ENCODE results near the gene ACOXL. TPM values are rescaled to one million over a fixed set of nuclear protein-coding genes. Genes with fewer than 3 reads are reported as not detected.
"Not testable (repeated sequence)": the region's sequence is repeated elsewhere in the genome, so short reads cannot be mapped to it uniquely, and the experiment has no call there.

ACOXL gene
- total RNA-seq, 1 donor = 0.10 TPM

DNA sequence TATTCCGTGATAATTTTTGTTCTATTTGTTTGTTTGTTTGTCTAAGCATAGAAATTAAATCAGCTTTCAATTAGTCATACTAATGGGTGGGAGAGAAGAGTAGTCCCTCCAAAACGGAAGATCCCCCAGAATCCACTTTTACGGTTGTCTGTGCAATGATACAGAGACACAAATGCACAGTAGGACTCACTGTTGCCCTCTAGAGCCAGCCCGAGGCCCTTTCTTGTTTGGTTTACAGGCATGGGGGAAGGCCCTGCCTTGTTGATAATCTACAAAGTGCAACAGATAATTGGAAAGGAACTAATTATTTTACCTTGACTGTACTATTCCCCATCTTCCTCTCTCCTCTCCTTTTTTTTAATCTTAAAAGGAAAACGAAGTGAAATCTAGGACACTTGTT lies 121.1 kb downstream of the ACOXL start:
- Histone ChIP-seq H3K4me1 (ENCODE audit: insufficient read depth, low read length) (peaks cover 28% of the 10 kb centered on the region), H3K4me3 (ENCODE audit: low read length) (no peak overlapping the region), H3K9me3 (ENCODE audit: low read depth, low read length) (no peaks in the 10 kb centered on the region), H3K27me3 (ENCODE audit: insufficient read depth, low read length) (no peaks in the 10 kb centered on the region)

DNA sequence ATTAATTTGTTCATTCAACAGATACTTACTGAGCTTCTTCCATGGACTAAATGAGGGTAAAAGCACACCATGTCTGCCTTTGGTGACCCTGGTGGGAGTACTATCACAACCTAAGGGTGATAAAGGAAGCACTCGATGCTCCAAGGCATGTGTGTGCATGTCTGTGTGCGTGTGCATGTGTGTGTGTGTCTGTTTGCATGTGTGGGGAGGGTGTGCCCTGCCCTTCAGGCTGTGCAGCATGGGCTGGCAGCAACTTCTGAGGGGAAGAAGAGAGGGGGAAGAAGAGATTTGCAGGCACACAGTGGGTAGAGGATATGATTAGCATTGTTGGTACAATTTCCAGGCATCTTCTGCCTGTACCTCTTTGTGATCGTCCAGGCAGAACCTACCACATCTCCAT lies 121.6 kb downstream of the ACOXL start:
- H3K27me3 ChIP-seq (ENCODE audit: insufficient read depth, low read length) = no peaks in the 10 kb centered on the region
- peaks cover 32% of the 10 kb centered on the region for H3K4me1 ChIP-seq (ENCODE audit: insufficient read depth, low read length)
- no peaks in the 10 kb centered on the region for H3K9me3 ChIP-seq (ENCODE audit: low read depth, low read length)
- no peak overlapping the region for H3K4me3 ChIP-seq (ENCODE audit: low read length)

- no peaks in the 10 kb centered on the region for H3K27me3 ChIP-seq (ENCODE audit: insufficient read depth, low read length)
- peaks cover 37% of the 10 kb centered on the region for H3K4me1 ChIP-seq (ENCODE audit: insufficient read depth, low read length)
- H3K9me3 ChIP-seq (ENCODE audit: low read depth, low read length) = no peaks in the 10 kb centered on the region
- H3K4me3 ChIP-seq (ENCODE audit: low read length) = no peak overlapping the region
These were observed 122.1 kb downstream of the ACOXL start for GRCh38 chr2:110854355-110855081.

- H3K4me3 ChIP-seq (ENCODE audit: low read length); H3K9me3 ChIP-seq (ENCODE audit: low read depth, low read length); H3K27me3 ChIP-seq (ENCODE audit: insufficient read depth, low read length): not testable (repeated sequence)
- H3K4me1 ChIP-seq (ENCODE audit: insufficient read depth, low read length) = peaks cover 49% of the 10 kb centered on the region
These were observed 123.5 kb downstream of the ACOXL start for GRCh38 chr2:110855841-110856240.

DNA sequence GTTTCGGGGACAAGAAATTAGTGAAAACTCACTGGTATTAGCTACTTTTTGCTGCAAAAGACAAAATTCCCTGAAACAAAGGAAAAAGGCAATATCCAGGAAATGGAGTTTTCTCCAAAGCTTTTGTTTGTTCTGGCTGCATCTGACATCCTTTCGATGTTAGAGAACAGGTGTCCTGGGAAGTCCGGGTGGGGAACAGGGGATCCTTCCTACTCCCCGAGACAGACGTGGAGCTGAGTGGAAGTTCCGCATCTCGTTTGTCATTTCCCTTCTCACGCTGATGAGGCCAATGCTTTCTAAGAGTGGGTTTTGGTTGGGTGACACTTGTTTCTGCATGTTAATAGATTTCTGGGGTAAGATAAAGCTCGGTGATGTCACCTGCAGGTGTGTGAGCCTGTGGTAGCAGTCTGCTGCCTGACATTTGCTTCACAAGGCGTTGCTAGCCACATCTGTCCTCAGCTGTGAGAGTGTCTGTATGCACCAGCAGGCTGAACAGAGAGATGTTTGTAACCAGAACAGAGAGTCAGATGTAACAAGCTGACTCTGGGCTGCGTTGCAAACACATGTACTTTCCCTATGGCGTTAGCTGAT lies 125.9 kb downstream of the ACOXL start:
- H3K9me3 ChIP-seq (ENCODE audit: low read depth, low read length) = no peaks in the 10 kb centered on the region
- H3K4me3 ChIP-seq (ENCODE audit: low read length) = no peak overlapping the region
- no peaks in the 10 kb centered on the region for H3K27me3 ChIP-seq (ENCODE audit: insufficient read depth, low read length)
- peaks cover 29% of the 10 kb centered on the region for H3K4me1 ChIP-seq (ENCODE audit: insufficient read depth, low read length)

DNA sequence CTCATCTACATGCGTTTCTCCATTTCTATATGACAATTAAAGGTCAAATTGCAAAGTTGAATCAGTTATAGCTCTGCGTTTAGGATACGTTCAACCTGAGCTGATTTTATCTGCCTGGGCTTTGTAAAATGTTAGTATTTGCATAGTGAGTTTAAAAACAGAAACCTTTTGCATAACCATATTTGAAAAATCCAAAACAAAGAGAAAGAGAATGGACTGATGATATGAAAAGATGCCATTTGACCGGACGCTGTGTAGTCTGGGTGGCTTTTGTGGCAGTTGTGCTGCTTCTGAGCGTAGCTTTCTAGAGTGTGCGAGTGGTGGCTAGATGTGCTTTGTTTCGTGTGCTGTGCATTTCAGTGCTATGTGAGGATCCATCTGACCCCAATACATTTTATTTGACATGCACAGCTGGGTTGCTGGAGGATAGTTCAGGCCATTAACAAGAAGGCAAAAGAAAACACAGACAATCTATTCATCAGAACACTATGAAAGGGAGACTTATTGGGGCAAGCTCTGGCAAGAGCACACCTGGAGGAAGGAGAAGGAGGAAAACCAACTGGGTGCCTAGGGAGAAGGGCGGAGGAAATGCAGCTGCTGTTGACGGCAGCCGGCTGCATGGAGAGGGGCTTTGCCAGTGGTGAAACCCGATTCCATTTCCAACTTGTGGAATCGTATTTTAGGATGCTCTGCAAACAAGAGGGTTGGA lies 126.8 kb downstream of the ACOXL start:
- Histone ChIP-seq H3K27me3 (ENCODE audit: insufficient read depth, low read length) (no peaks in the 10 kb centered on the region), H3K9me3 (ENCODE audit: low read depth, low read length) (no peaks in the 10 kb centered on the region), H3K4me3 (ENCODE audit: low read length) (no peak overlapping the region), H3K4me1 (ENCODE audit: insufficient read depth, low read length) (peaks cover 27% of the 10 kb centered on the region)

GRCh38 chr2:110860630-110861029 lies 128.3 kb downstream of the ACOXL start:
- Histone ChIP-seq H3K4me3 (ENCODE audit: low read length) (no peak overlapping the region), H3K9me3 (ENCODE audit: low read depth, low read length) (no peaks in the 10 kb centered on the region), H3K4me1 (ENCODE audit: insufficient read depth, low read length) (peaks cover 27% of the 10 kb centered on the region), H3K27me3 (ENCODE audit: insufficient read depth, low read length) (no peaks in the 10 kb centered on the region)

GRCh38 chr2:110861616-110862260 lies 129.4 kb downstream of the ACOXL start:
- Histone ChIP-seq H3K27me3 (ENCODE audit: insufficient read depth, low read length) (no peaks in the 10 kb centered on the region), H3K4me3 (ENCODE audit: low read length) (no peak overlapping the region), H3K9me3 (ENCODE audit: low read depth, low read length) (no peaks in the 10 kb centered on the region), H3K4me1 (ENCODE audit: insufficient read depth, low read length) (peaks cover 27% of the 10 kb centered on the region)

DNA sequence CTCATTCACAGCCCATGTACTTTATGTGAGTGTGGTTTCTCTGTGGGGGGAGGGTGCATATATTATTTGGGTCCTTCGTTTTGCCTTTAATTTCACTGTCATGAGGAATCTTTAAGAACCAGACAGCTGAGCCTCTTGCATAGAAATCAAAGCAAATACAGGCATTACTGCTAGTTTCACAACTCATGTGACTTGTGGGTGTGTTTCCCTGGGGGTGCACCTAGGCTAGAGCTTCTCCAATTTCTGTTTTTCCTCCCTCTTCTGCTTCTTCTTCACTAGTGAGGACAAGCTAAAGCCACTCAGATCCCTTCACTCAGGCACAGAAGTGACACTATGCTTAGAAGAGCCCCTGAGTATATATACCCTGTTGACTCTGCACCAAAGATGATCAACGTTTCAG lies 131.4 kb downstream of the ACOXL start:
- no peaks in the 10 kb centered on the region for H3K27me3 ChIP-seq (ENCODE audit: insufficient read depth, low read length)
- peaks cover 19% of the 10 kb centered on the region for H3K4me1 ChIP-seq (ENCODE audit: insufficient read depth, low read length)
- H3K9me3 ChIP-seq (ENCODE audit: low read depth, low read length) = no peaks in the 10 kb centered on the region
- H3K4me3 ChIP-seq (ENCODE audit: low read length) = no peak overlapping the region

- Histone ChIP-seq H3K4me1 (ENCODE audit: insufficient read depth, low read length) (peaks cover 15% of the 10 kb centered on the region), H3K9me3 (ENCODE audit: low read depth, low read length) (no peaks in the 10 kb centered on the region), H3K27me3 (ENCODE audit: insufficient read depth, low read length) (no peaks in the 10 kb centered on the region), H3K4me3 (ENCODE audit: low read length) (no peak overlapping the region)
These were observed 131.8 kb downstream of the ACOXL start for GRCh38 chr2:110864176-110864575.

DNA sequence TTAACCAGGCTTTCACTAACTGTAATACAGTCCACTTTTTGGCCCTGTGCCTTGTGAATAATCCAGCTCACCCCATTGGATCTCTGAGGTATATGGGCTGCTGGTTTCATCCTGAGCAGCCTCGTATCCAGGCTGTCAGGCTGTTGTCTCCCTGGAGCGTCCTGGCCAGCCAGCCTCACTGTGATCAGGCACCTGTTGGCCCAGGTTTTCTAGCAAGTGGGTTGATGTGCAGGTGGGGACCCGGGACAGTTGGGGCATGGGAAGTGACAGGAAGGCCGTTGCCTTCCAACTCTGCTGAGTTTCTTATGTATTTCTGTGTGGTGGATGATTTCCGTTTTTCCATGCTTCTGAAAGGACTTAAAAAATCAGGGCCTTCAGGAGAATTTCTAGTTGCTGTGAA lies 132.4 kb downstream of the ACOXL start:
- H3K4me1 ChIP-seq (ENCODE audit: insufficient read depth, low read length) = peaks cover 10% of the 10 kb centered on the region
- H3K27me3 ChIP-seq (ENCODE audit: insufficient read depth, low read length) = no peaks in the 10 kb centered on the region
- H3K9me3 ChIP-seq (ENCODE audit: low read depth, low read length) = no peaks in the 10 kb centered on the region
- no peak overlapping the region for H3K4me3 ChIP-seq (ENCODE audit: low read length)

DNA sequence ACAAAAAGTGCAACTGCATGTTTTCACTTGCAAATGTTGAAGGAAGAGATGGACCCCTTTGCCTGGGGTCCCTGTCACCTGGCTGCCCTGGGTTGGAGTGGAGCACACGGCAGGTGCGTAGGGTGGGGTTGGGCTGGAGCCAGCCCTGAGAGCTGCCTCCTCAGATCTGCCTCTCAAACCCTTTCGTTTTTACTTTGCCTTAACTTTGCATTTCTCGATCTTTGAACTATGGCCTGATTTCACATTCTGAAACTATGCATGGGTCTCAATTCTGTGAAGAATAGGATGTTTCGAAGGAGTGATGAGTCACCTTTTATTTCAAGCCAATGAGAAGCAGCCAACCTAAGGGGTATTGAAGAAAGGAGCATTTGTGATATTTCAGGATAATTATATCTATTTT lies 132.8 kb downstream of the ACOXL start:
- Histone ChIP-seq H3K9me3 (ENCODE audit: low read depth, low read length) (no peaks in the 10 kb centered on the region), H3K4me3 (ENCODE audit: low read length) (no peak overlapping the region), H3K4me1 (ENCODE audit: insufficient read depth, low read length) (peaks cover 5% of the 10 kb centered on the region), H3K27me3 (ENCODE audit: insufficient read depth, low read length) (no peaks in the 10 kb centered on the region)

GRCh38 chr2:110866045-110866444 lies 133.7 kb downstream of the ACOXL start:
- Histone ChIP-seq H3K4me3 (ENCODE audit: low read length) (no peak overlapping the region), H3K27me3 (ENCODE audit: insufficient read depth, low read length) (no peaks in the 10 kb centered on the region), H3K4me1 (ENCODE audit: insufficient read depth, low read length) (no peaks in the 10 kb centered on the region), H3K9me3 (ENCODE audit: low read depth, low read length) (no peaks in the 10 kb centered on the region)

DNA sequence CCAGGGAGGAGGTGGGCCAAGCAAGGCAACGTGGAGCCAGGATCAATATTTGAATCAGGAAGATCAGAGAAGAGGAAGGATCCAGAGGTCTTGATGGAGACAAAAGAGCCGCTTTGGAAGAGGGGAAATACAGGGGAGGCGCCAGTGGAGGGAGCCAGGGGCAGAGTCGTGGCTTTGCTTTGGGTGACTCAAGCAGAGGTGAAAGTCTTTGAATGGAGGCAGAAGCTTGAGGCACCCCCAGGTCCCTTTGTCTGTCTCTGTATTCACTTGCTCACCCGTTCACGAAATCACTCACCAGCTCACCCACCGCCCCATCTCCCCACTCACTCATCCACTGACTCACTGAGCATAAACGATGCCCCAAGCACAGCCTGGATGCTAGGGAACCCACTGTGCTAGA lies 134.1 kb downstream of the ACOXL start:
- no peak overlapping the region for H3K4me3 ChIP-seq (ENCODE audit: low read length)
- no peaks in the 10 kb centered on the region for H3K4me1 ChIP-seq (ENCODE audit: insufficient read depth, low read length)
- H3K27me3 ChIP-seq (ENCODE audit: insufficient read depth, low read length) = no peaks in the 10 kb centered on the region
- H3K9me3 ChIP-seq (ENCODE audit: low read depth, low read length) = no peaks in the 10 kb centered on the region

DNA sequence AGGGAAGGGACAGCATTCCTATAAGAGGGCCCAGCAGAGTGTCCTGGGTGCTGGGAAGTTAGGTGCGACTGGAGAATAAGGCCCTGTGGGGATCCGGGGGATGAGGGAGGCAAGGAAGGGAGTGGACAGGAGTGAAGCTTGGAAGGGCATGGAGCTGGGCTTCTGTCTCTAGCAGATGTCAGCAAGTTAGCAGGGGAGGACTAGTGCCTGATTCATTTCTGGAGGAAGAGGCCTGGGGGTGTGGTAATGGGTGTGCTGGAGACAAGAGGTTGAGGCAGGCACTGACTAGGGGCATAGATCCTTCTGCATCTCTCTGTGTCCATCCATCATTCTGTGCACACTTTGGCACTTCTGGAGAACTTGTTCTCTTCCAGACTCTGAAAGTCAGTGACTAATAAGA lies 134.7 kb downstream of the ACOXL start:
- no peaks in the 10 kb centered on the region for H3K9me3 ChIP-seq (ENCODE audit: low read depth, low read length)
- H3K27me3 ChIP-seq (ENCODE audit: insufficient read depth, low read length) = no peaks in the 10 kb centered on the region
- H3K4me3 ChIP-seq (ENCODE audit: low read length) = no peak overlapping the region
- no peaks in the 10 kb centered on the region for H3K4me1 ChIP-seq (ENCODE audit: insufficient read depth, low read length)
